AG09319 (cell line): ENCODE measurements around the gene WNT1.

ENCODE experiments used
- DNase-seq: peaks from one replicate; pipeline ENCODE4 v3.0.0-alpha.2; 2010; ENCODE audit warnings: low read depth; ENCODE audit errors: extremely low read depth
- TF ChIP-seq, protein P1 (sequence below): IDR thresholded peaks from 2 replicates; pipeline ENCODE4 v1.5.1; 2011; ENCODE audit warnings: low read depth, mild to moderate bottlenecking, inconsistent platforms, low read length, moderate library complexity

The WNT1 gene

DNA sequence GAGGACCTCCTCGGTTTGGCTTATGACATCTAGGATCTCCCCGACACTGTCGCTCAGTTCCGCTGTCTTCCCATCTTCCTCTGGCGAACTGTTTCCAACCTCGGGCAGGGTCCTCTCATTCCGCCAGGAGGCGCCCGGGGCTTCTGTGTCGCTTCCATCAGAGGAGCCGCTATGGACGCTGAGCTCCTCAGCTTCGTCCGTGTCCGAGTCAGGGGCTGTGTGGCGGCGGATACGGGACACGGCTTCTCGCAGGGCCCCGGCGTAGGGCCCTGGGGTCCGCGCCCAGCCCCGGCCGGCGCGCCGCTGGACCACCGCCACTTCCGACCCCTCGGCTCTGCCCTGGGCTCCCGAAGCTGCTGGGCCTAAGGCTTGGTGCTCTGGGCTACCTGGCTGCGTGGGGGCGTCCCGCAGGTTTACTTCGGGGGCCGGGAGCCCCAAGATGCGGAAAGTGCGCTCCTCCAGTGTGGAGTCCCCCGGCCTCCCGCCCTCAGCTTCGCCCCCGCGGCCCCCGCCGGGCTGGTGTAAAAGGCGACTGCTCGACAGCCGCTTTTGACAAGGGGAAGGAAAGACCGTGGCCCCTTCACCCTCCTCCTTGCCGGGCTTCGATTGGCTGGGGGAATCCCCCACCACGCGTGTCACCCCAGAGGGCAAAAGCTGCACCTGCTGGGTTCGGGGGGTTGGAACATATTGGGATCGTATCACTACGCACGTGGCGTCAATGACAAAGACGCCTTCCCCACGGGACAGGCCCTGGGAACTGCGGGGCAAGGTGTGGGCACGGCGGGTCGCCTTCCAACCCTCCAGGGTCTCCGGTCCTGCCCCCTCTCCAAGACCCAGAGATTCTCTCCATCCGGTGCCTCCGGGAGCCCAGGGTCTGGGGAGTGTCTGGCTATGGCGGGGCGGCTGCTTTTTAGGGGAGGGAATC lies 18.9 kb downstream of the WNT1 start:
- TF ChIP-seq, protein P1, sequence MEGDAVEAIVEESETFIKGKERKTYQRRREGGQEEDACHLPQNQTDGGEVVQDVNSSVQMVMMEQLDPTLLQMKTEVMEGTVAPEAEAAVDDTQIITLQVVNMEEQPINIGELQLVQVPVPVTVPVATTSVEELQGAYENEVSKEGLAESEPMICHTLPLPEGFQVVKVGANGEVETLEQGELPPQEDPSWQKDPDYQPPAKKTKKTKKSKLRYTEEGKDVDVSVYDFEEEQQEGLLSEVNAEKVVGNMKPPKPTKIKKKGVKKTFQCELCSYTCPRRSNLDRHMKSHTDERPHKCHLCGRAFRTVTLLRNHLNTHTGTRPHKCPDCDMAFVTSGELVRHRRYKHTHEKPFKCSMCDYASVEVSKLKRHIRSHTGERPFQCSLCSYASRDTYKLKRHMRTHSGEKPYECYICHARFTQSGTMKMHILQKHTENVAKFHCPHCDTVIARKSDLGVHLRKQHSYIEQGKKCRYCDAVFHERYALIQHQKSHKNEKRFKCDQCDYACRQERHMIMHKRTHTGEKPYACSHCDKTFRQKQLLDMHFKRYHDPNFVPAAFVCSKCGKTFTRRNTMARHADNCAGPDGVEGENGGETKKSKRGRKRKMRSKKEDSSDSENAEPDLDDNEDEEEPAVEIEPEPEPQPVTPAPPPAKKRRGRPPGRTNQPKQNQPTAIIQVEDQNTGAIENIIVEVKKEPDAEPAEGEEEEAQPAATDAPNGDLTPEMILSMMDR: peak; percentile 80
- DNase-seq: no peak

DNA sequence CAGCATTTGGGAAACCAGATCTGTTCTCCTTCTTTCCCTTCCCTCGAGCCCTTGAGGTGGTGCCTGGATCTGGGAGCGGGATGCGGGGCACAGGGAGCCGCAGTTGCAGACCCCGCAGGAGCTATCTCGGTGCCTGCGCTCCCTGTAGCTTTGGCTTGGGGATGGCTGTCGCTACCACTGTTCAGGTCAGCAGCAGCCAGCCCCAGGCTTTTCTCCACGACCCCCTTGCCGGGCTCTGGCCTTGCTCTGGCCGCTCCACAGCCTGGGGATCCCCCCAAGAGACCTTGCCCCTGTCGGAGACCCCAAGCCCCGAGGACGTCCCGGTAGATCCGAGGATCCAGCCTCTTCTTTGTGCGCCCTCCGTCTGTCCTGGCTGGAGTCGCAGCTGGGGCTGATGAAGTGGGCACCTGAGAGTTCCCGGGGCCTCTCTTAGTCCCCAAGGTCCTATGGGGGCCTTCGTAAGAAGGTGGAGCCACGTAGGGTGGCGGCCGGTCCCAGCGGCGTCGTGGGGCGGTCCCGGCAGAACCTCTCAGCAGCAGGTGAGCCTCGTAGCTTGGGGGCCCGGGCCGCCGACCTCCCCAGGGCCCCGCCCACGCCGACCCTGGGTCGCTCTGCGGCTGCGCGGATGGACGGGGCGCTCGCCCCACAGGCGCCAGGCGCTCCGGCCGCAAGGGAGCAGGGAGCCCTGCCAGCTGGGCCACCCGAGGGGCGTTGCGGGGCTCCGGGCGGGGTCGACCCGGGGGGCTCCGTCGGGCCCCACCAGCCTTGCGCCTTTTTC lies 19.8 kb downstream of the WNT1 start:
- TF ChIP-seq, protein P1: no peak
- no peak for DNase-seq

DNA sequence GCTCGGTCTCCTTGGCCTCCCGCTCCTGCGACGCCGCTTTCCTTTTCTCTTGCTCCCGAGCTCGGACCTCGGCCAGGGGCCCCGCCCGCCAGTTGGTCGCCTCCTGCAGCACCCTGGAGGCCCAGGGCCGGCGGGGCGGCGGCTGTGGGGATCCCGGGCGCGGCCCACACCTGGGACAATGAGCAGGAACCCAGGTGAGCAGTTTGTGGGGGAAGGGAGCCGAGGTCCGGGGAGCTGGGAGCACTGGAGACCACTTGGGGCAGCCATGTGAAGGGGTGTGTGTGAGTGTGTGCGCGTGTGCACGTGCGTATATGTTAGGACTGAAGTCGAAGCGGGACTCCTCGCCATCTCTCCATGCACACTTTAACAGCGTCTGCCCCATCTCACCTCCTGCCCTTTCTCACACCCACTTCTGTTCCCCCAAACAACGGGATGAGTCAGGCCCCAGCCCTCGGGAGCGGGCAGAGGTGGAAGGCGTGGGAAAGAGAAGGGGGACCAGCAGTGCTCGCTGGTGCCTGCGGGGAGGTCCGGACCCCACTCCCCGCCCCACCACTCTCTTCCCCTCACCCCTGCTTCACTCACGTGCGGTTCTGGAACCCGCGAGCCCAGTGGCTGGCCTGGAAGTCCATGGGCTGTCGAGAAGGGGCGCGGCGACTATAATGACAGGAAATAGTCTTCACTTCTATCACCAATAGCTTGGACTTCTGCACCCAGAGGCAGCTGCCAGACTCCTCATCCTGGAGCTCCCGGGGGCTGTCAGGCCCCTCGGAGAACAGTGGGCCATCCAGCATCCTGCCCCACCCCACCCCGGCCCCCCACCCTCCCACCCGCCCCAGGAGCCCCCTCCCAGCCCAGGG lies 20.6 kb downstream of the WNT1 start:
- TF ChIP-seq, protein P1: no peak
- DNase-seq: no peak

DNA sequence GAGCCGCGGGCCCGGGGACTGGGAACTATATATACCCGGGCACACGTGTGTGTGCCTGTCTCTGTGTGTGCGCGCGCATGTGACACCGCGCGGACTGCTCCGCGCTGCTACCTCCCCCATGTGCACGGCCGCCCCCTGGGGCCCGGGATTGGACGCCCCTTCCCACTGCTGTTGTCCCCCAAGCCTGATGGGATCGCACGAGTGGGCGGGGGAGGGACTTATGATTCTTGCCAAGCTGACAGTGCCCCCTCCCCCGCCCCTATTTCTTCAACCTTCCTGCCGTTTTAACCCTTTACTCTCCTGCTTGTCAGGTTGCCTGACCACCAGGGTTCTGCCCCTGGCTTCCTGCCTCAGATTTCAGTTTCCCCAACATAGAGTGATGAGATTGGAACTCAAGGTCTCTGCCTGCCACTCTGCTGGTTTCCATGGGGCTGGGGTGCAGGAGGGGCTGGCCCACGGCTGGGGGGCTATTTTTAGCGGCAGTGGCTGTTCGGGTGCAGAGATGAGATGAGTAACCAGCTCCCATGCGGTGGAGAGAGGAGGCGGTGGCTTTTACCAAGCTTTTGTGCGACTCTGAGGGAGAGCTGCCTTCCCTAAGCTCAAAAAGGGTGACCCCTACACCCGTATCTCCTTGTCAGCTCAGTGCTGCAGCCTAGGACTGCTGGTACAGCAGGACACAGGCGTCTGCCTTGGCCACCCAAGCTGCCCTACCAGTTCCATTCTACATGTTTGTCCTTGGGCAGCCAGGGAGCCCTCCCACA lies 21.4 kb downstream of the WNT1 start, which contains the start of gene DDN:
Gene DDN (minus strand): TSS at position 5 of the 761 bp plus-strand sequence. CDS start 88 bp downstream, outside the sequence.
- TF ChIP-seq, protein P1: no peak
- no peak for DNase-seq

DNA sequence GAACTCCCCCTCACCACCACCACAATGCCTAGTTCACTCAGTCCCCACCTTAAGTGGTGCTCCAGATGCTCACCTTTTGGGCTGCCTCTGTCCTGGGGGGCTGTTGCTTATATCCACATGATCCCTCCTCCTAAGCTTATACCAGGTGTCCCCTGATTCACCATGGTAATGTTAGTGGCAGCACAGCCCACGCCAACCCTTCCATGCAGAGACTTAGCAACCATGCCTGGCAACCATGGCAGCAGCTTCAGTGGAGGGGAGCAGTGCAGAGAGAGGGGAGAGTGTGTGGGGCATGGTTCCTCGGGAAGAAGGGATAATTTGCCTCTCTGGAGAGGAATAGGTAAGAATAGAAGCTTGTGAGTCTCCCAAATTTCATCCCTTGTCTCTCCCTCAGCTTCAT lies 22.2 kb downstream of the WNT1 start:
- TF ChIP-seq, protein P1: no peak
- no peak for DNase-seq

DNA sequence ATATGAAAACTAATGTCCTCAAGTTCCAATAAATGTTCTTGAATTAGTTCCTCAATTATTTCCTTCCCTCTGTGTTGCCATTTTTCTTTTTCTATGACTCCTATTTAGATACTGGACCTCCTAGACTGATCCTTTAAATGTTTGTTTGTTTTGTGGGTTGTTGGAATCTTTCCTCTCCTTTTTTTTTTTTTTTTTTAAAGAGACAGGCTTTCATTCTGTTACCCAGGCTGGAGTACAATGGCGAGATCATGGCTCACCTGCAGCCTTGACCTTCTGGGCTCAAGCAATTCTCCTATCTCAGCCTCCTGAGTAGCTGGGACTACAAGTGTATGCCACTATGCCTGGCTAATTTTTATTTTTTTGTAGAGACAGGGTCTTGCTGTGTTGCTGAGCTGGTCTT lies 30.8 kb downstream of the WNT1 start:
- no peak for DNase-seq
- TF ChIP-seq, protein P1: no peak
